Lower leg skin (tissue), 4 donors: ENCODE measurements around the gene SV2C. TPM values are rescaled to one million over a fixed set of nuclear protein-coding genes. Genes with fewer than 3 reads are reported as not detected.
"Not testable (repeated sequence)": the region's sequence is repeated elsewhere in the genome, so short reads cannot be mapped to it uniquely, and the experiment has no call there.

Experiments used
- DNase-seq, 2 donors: peaks; one replicate each; pipeline ENCODE4 v3.0.0-alpha.2; 2019; ENCODE audit warnings: low spot score in 2 of 2
- H3K4me3 ChIP-seq: fragments of 200-600 bp; sonication (generic); 2 replicates; pipeline ENCODE4 v1.5.1; 2017; ENCODE audit warnings: mild to moderate bottlenecking, low read depth; ENCODE audit not compliant: poor library complexity, severe bottlenecking
- CTCF ChIP-seq, 3 donors: fragments of 450-650 bp; IDR thresholded peaks; one replicate each; pipeline ENCODE4 v1.5.1; 2016; ENCODE audit warnings: antibody characterized with exemption in 3 of 3, mild to moderate bottlenecking in 3 of 3, moderate library complexity in 2 of 3
- POLR2A ChIP-seq, 2 donors: fragments of 450-650 bp; IDR thresholded peaks; one replicate each; pipeline ENCODE4 v1.6.1; 2016 to 2017; ENCODE audit warnings: antibody characterized with exemption in 2 of 2, mild to moderate bottlenecking in 1 of 2, moderate library complexity in 1 of 2
- WGBS, 2 donors: methylation state at CpG; one replicate each; pipeline ENCODE4 v1.1.5; 2018; 5-methylcytosine and 5-hydroxymethylcytosine counted together
- intact Hi-C: fragments of 100-400 bp; cut with DNase I; formaldehyde crosslinking; loops from one replicate; pipeline ENCODE4 v1.15.0; 2023; ENCODE audit warnings: low total_unique reads
- total RNA-seq, 4 donors: library from RNA; depleted of rRNA; stranded (reverse); fragments of >200 nt; gene quantifications; one replicate each; pipeline ENCODE4 v1.1.0, GENCODE V29; 2016

SV2C gene
- total RNA-seq, 4 donors from 2014 or later, result 0.04 to 0.63 (median 0.24) TPM

DNA sequence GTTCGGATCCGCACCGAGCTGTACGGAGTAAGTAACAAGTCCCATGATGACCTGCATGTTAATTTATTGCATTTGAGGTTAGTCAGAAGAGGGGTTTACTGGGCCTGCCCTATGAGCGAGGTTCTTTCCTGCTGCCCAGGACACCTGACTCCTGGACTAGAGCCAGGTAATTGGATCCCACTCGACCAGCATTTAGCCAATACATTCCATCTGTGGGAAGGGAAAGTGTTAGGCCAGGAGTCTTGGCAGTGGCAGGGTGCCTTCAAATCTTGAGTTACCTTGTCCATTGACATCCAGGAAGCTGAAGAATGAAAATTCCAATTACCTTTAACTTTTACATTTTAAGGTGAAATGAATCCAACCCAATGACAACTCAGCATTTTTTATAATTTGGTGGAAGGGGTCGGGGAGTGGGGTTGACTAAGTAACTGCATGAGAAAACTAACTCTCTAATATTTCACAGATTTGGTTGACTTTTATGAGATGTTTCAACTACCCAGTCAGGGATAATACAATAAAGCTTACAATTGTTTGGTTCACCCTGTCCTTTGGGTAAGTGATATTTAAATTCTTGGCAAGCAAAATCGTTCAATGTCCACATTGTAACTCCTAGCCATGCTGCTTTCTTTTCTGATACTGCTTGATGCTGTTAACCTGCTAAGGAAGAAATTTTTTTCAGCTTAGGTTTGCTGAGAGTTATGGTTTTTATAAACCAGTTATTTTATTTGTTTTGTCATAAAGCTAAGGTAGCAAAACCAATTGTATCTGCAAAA is 208.3 kb downstream of the SV2C start:
- TF ChIP-seq POLR2A (IDR thresholded peaks at IDR 0.05), result no peak
- TF ChIP-seq CTCF (IDR thresholded peaks at IDR 0.05), result no peak
- WGBS, 2 donors, result 75 to 78% methylated on average over 8 of the region's 8 CpGs
- DNase-seq, result no peak
- intact Hi-C loops, result no loop called here
- no peak overlapping the region for H3K4me3 ChIP-seq

DNA sequence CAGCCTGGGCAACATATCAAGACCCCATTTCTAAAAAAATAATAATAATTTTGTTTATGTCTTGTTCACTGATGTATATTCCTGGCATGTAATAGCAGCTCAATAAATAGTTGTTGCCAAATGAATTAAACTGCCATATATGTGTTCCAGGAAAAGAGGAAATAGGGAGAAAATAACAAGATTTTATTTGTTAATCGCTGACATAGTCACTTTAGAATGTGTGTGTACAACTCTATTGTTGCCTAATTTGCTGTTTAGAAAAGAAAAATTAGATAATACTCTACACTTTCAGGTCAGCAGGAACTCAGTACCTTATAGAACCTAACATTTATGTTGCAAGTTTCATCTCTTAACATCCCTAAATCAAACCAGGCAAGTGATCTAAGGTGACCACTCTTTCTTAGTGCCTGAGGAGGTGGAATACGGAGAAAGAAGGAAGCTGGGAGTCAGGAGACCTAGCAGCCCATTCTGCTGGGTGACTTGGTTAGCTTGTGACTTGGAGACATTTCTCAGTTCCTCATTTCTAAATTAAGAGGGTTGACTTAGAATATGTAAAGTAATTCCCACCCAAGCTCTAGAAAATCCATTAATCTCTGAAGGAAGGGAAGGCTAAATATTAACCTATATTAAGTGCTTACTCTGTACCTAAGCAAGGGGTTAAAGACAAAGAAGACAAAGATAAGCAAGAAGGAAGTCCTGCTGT is 209.6 kb downstream of the SV2C start:
- 79 to 86% methylated on average over 2 of the region's 2 CpGs for WGBS, 2 donors
- H3K4me3 ChIP-seq, result no peak overlapping the region
- TF ChIP-seq POLR2A (IDR thresholded peaks at IDR 0.05), result no peak
- no peak for TF ChIP-seq CTCF (IDR thresholded peaks at IDR 0.05)
- DNase-seq, result no peak
- intact Hi-C loops, result no loop called here

GRCh38 chr5:76294573-76294972 is 211.4 kb downstream of the SV2C start:
- 63 to 75% methylated on average over 4 of the region's 4 CpGs for WGBS, 2 donors
- H3K4me3 ChIP-seq, result no peak overlapping the region
- intact Hi-C loops, result no loop called here
- no peak for DNase-seq
- TF ChIP-seq CTCF (IDR thresholded peaks at IDR 0.05) (no peak), POLR2A (IDR thresholded peaks at IDR 0.05) (no peak)

- 60 to 64% methylated on average over 1 of the region's 1 CpG for WGBS, 2 donors
- intact Hi-C loops, result no loop called here
- no peak for TF ChIP-seq CTCF (IDR thresholded peaks at IDR 0.05)
- TF ChIP-seq POLR2A (IDR thresholded peaks at IDR 0.05), result no peak
- no peak overlapping the region for H3K4me3 ChIP-seq
- DNase-seq, result no peak
Measured at GRCh38 chr5:76298852-76299251, 215.7 kb downstream of the SV2C start.

GRCh38 chr5:76299592-76299991 is 216.4 kb downstream of the SV2C start:
- no peak for TF ChIP-seq CTCF (IDR thresholded peaks at IDR 0.05)
- TF ChIP-seq POLR2A (IDR thresholded peaks at IDR 0.05), result no peak
- 77 to 78% methylated on average over 2 of the region's 2 CpGs for WGBS, 2 donors
- intact Hi-C loops, result no loop called here
- no peak for DNase-seq
- H3K4me3 ChIP-seq, result no peak overlapping the region

- H3K4me3 ChIP-seq, intact Hi-C loops, DNase-seq: not testable (repeated sequence)
- 33 to 36% methylated on average over 1 of the region's 1 CpG for WGBS, 2 donors
Measured at GRCh38 chr5:76301932-76302331, 218.7 kb downstream of the SV2C start.

GRCh38 chr5:76302661-76303060 is 219.5 kb downstream of the SV2C start:
- H3K4me3 ChIP-seq, DNase-seq, intact Hi-C loops: not testable (repeated sequence)
